ENCODE results near the gene SLC50A1. TPM values are rescaled to one million over a fixed set of nuclear protein-coding genes. Genes with fewer than 3 reads are reported as not detected.

The SLC50A1 gene
- total RNA-seq, 1 donor from 2014 or later: 22.8 TPM

DNA sequence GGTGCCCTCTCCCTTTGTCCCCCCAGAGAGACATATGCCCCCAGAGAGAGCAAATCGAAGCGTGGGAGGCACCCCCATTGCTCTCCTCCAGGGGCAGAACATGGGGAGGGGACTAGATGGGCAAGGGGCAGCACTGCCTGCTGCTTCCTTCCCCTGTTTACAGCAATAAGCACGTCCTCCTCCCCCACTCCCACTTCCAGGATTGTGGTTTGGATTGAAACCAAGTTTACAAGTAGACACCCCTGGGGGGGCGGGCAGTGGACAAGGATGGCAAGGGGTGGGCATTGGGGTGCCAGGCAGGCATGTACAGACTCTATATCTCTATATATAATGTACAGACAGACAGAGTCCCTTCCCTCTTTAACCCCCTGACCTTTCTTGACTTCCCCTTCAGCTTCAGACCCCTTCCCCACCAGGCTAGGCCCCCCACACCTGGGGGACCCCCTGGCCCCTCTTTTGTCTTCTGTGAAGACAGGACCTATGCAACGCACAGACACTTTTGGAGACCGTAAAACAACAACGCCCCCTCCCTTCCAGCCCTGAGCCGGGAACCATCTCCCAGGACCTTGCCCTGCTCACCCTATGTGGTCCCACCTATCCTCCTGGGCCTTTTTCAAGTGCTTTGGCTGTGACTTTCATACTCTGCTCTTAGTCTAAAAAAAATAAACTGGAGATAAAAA lies 48.7 kb upstream of the SLC50A1 start:
- H2AFZ ChIP-seq (ENCODE audit: low read depth, low read length): no peak overlapping the region
- Mint-ChIP-seq H3K9me3 (ENCODE audit: unreplicated experiment) (no peaks in the 10 kb centered on the region), H3K27me3 (ENCODE audit: low read depth, unreplicated experiment) (peaks cover 28% of the 10 kb centered on the region), H3K36me3 (ENCODE audit: low read depth, unreplicated experiment) (peaks cover 2% of the 10 kb centered on the region), H3K27ac (ENCODE audit: unreplicated experiment) (peak overlapping the region; percentile 66), H3K4me3 (ENCODE audit: unreplicated experiment) (peak overlapping the region; percentile 62), H3K4me1 (ENCODE audit: low read depth, unreplicated experiment) (peaks cover 2% of the 10 kb centered on the region)
- peaks cover 5% of the 10 kb centered on the region for H4K20me1 ChIP-seq (ENCODE audit: insufficient read depth, low read length)
- no peaks in the 10 kb centered on the region for H3K79me2 ChIP-seq (ENCODE audit: insufficient read depth, low read length)
- DNase-seq (ENCODE audit: low read depth) (no peak), FAIRE-seq (no peak)
- peaks cover 16% of the 10 kb centered on the region for H3K27me3 ChIP-seq (ENCODE audit: insufficient read depth, low read length)
- no peak overlapping the region for H3K27ac ChIP-seq (ENCODE audit: low read depth, low read length)
- no peaks in the 10 kb centered on the region for H3K9me3 ChIP-seq (ENCODE audit: insufficient read depth, low read depth, low read length)
- TF ChIP-seq, protein P1, sequence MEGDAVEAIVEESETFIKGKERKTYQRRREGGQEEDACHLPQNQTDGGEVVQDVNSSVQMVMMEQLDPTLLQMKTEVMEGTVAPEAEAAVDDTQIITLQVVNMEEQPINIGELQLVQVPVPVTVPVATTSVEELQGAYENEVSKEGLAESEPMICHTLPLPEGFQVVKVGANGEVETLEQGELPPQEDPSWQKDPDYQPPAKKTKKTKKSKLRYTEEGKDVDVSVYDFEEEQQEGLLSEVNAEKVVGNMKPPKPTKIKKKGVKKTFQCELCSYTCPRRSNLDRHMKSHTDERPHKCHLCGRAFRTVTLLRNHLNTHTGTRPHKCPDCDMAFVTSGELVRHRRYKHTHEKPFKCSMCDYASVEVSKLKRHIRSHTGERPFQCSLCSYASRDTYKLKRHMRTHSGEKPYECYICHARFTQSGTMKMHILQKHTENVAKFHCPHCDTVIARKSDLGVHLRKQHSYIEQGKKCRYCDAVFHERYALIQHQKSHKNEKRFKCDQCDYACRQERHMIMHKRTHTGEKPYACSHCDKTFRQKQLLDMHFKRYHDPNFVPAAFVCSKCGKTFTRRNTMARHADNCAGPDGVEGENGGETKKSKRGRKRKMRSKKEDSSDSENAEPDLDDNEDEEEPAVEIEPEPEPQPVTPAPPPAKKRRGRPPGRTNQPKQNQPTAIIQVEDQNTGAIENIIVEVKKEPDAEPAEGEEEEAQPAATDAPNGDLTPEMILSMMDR (IDR thresholded peaks at IDR 0.05; ENCODE audit: insufficient read depth, low read depth, low read length): no peak
- no peak for TF ChIP-seq EZH2 (IDR thresholded peaks at IDR 0.05; ENCODE audit: insufficient read depth, low read length)
- H3K36me3 ChIP-seq (ENCODE audit: insufficient read depth, low read length): no peaks in the 10 kb centered on the region
- no peak overlapping the region for H3K4me2 ChIP-seq (ENCODE audit: low read length)
- H3K4me1 ChIP-seq (ENCODE audit: insufficient read depth, low read length): peaks cover 15% of the 10 kb centered on the region
- no peak overlapping the region for H3K9ac ChIP-seq (ENCODE audit: low read length)
- H3K4me3 ChIP-seq (ENCODE audit: insufficient read depth, low read depth, low read length): no peak overlapping the region

GRCh38 chr1:155091071-155092051 lies 44.3 kb upstream of the SLC50A1 start:
- Histone ChIP-seq H3K79me2 (ENCODE audit: insufficient read depth, low read length) (no peaks in the 10 kb centered on the region), H3K9me3 (ENCODE audit: insufficient read depth, low read depth, low read length) (no peaks in the 10 kb centered on the region), H3K27ac (ENCODE audit: low read depth, low read length) (no peak overlapping the region), H3K4me1 (ENCODE audit: insufficient read depth, low read length) (peaks cover 7% of the 10 kb centered on the region), H3K4me2 (ENCODE audit: low read length) (peak overlapping the region; percentile 50), H4K20me1 (ENCODE audit: insufficient read depth, low read length) (no peaks in the 10 kb centered on the region), H3K9ac (ENCODE audit: low read length) (no peak overlapping the region), H3K36me3 (ENCODE audit: insufficient read depth, low read length) (no peaks in the 10 kb centered on the region), H3K27me3 (ENCODE audit: insufficient read depth, low read length) (peaks cover 14% of the 10 kb centered on the region), H3K4me3 (ENCODE audit: insufficient read depth, low read depth, low read length) (no peak overlapping the region), H2AFZ (ENCODE audit: low read depth, low read length) (peak overlapping the region; percentile 61)
- Mint-ChIP-seq H3K36me3 (ENCODE audit: low read depth, unreplicated experiment) (no peaks in the 10 kb centered on the region), H3K4me3 (ENCODE audit: unreplicated experiment) (no peak overlapping the region), H3K4me1 (ENCODE audit: low read depth, unreplicated experiment) (peaks cover 10% of the 10 kb centered on the region), H3K27ac (ENCODE audit: unreplicated experiment) (peak overlapping the region; percentile 53), H3K27me3 (ENCODE audit: low read depth, unreplicated experiment) (peaks cover 13% of the 10 kb centered on the region), H3K9me3 (ENCODE audit: unreplicated experiment) (no peaks in the 10 kb centered on the region)
- DNase-seq (ENCODE audit: low read depth): peak; percentile 16
- no peak for FAIRE-seq
- TF ChIP-seq, protein P1 (IDR thresholded peaks at IDR 0.05; ENCODE audit: insufficient read depth, low read depth, low read length): peak; percentile 93
- TF ChIP-seq EZH2 (IDR thresholded peaks at IDR 0.05; ENCODE audit: insufficient read depth, low read length): no peak

Data from astrocyte (in vitro differentiated cells and primary cell).